Epithelial cell of esophagus (primary cell): ENCODE data around the gene AARSD1.

Experiments
- DNase-seq: peaks from one replicate; pipeline ENCODE4 v3.0.0; 2010; ENCODE audit warnings: low read depth
- H3K4me3 ChIP-seq: 2 replicates; pipeline ENCODE4 v1.5.1; 2011; ENCODE audit warnings: mild to moderate bottlenecking, low read length, control low read depth
- TF ChIP-seq, protein P1 (sequence below): IDR thresholded peaks from 2 replicates; pipeline ENCODE4 v1.5.1; 2011; ENCODE audit warnings: low read depth, mild to moderate bottlenecking, low read length, control low read depth, inconsistent platforms; ENCODE audit not compliant: insufficient read depth; ENCODE audit errors: missing control alignments

AARSD1 gene

DNA sequence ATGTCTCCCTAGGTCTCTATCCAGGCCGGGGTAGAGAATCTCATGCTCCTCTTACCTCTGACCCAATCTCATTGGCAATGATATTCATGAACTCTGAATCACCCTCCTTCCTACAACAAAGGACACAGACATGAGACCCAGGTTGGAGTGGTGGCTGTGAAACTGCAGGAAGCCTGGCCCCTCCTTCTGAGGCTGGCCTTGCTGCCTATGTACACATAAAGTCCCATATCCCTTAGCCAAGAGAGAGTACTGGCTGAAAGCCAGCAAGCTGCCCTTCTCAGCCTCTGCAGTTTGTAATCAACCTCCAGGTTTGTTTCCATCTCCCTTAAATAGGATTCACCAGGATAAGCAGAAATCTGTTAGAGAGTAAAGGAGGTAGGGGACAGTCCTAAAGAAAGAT, 10.6 kb downstream of the AARSD1 start:
- no peak for DNase-seq
- TF ChIP-seq, protein P1, sequence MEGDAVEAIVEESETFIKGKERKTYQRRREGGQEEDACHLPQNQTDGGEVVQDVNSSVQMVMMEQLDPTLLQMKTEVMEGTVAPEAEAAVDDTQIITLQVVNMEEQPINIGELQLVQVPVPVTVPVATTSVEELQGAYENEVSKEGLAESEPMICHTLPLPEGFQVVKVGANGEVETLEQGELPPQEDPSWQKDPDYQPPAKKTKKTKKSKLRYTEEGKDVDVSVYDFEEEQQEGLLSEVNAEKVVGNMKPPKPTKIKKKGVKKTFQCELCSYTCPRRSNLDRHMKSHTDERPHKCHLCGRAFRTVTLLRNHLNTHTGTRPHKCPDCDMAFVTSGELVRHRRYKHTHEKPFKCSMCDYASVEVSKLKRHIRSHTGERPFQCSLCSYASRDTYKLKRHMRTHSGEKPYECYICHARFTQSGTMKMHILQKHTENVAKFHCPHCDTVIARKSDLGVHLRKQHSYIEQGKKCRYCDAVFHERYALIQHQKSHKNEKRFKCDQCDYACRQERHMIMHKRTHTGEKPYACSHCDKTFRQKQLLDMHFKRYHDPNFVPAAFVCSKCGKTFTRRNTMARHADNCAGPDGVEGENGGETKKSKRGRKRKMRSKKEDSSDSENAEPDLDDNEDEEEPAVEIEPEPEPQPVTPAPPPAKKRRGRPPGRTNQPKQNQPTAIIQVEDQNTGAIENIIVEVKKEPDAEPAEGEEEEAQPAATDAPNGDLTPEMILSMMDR = no peak
- H3K4me3 ChIP-seq = no peak overlapping the region

DNA sequence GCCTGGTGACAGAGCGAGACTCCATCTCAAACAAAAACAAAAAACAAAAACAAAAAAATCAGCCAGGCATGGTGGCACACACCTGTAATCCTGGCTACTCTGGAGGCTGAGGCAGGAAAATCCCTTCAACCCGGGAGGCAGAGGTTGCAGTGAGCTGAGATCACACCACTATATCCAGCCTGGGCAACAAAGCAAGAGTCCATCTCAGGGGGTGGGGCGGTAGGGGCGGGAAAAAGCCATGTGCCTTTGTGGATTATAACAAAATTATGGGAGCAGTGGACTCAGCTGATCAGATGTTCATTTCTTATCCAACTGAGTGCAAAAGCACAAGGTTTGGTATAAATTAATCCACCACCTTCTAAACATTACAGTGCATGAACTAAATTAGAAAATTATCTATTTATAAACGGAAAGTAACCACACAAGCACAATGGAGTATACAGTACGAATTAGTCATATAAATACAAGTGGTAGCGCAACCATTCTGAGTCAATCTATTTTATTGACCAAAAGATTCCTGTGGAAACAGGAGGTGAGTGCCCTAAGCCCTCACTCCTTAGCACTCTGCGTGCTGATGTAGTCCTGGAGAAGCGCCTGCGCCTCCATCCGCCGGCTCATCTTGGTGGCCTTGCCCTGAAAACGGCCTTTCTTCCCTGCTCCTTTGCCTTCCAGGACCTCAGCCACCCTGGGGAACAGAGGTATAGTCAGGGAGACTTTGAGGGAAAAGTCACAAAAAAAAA, 14.0 kb downstream of the AARSD1 start:
- DNase-seq = no peak
- H3K4me3 ChIP-seq = no peak overlapping the region
- TF ChIP-seq, protein P1 = no peak

DNA sequence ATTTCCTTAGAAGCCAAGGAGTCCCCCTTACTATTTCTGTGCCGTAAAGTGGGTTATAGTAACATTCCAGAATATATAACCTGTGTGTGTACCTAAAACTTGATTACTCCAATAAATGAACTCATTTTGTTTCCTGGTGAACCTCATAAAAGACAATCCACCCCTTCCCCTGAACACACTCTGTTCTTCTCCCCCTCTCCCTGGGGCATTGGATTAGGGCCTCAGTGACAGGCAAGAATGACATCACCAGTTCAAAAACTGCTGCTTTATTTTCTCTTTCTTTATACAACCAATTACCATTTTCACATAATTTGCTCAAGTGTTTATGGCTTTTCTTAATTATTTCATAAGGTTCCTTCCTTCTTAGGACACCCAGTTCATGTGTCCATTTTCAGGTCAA, 17.4 kb downstream of the AARSD1 start:
- H3K4me3 ChIP-seq = no peak overlapping the region
- TF ChIP-seq, protein P1 = no peak
- DNase-seq = no peak

DNA sequence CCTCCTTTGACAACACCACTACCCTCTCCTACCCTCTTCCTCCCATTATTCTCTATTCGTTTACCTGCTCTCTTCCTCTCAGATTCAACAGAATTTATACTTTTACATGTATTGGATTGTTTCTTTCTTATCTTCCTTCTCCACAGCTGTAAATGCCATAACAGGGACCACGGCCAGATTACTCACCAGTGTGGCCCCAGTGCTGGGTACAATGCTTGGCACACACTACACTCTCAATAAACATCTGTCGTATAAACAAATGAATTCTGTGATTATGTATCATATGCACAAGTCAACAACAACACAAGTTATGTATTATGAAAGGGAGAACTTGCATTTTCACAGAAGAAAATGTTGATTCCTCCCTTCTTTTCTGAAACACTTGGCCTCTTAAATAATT, 20.0 kb downstream of the AARSD1 start:
- DNase-seq = no peak
- TF ChIP-seq, protein P1 = no peak
- no peak overlapping the region for H3K4me3 ChIP-seq

DNA sequence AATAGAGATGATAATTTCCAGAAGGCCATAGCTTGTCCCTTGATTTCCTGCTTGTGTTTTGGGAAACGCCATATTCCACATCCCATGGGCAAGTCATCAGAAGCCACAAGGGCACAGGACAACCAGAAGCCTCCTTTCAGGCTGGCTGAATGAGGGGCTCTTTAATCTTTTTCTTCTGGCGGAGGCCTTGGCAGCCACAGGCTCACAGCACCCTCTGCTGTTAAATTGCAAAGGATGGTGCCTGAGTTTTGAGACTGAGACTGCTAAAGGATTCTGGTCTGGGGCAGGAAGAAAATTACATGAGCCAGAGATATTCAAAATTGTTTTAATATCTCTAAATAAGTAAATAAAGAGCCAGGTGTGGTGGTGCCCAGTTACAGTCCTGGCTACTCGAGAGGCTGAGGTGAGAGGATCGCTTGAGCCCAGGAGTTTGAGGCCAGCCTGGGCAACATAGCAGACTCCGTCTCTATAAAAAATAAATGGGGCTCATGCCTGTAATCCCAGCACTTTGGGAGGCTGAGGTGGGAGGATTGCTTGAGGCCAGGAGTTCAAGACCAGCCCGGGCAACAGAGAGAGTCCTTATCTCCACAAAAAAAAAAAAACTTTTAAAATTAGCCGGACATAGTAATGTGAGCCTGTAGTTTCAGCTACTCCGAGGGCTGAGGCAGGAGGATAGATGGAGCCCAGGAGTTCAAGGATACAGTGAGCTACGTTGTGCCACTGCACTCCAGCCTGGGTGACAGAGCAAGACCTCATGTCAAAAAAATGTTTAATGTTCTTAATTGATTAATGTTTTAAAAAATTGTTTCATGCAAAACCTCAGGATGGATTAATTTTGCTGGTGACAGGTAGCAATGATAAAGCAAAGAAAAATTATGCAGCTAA, 26.3 kb downstream of the AARSD1 start:
- peak; percentile 59 for DNase-seq
- TF ChIP-seq, protein P1 = peak; percentile 70
- H3K4me3 ChIP-seq = no peak overlapping the region

DNA sequence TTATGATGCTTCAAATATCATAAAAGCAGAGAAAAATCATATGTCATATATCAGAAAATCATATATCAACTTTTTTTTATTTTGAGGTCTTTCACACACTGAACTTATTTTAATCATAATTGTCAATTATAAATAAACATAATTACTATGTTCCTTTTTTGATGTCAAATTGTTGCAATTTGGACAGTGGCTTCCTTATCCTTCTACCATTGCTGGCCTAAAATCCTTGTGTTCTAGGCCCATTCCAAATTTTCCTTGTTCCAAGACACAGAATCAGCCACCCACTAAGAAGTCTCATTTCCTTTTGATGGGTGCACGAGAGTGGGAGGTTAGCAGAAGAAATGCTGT, 34.8 kb downstream of the AARSD1 start:
- TF ChIP-seq, protein P1 = no peak
- DNase-seq = no peak
- H3K4me3 ChIP-seq = no peak overlapping the region
